ENCODE measurements around the gene LHFPL3. TPM values are rescaled to one million over a fixed set of nuclear protein-coding genes. Genes with fewer than 3 reads are reported as not detected.

LHFPL3 gene
- polyA plus RNA-seq, 1 experiment = not detected

DNA sequence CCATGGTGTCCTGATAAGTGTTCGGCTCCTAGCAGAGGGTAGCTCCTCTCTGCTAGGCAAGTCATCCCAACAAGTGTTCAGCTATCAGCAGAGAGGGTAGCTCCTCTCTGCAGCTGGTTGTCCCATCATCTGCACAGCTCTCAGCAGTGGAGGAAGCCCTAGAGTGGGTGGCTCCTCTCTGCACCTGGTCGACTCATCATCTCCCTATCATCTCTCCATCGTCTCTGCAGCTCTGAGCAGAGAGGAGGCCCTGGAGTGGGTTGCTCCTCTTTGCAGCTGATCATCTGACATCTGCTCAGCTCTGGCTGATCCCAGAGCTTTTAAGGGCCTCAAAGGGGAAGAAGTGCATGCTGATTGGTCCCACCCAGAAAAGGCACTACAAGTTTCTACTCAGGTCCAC is 485.7 kb downstream of the LHFPL3 start:
- Histone ChIP-seq H3K36me3 (ENCODE audit: control insufficient read depth, insufficient read depth, low read length) (no peaks in the 10 kb centered on the region), H3K27me3 (ENCODE audit: control insufficient read depth, insufficient read depth, low read length) (0 out of 2 replicates have a peak, but pooled peaks cover 1% of the 10 kb centered on the region), H3K4me3 (ENCODE audit: low read depth, low read length) (no peak overlapping the region)
- ChIA-PET POLR2A (no interaction called here), CTCF (no interaction called here)
- DNase-seq (ENCODE audit: low read depth) = no peak
- TF ChIP-seq, protein P1, sequence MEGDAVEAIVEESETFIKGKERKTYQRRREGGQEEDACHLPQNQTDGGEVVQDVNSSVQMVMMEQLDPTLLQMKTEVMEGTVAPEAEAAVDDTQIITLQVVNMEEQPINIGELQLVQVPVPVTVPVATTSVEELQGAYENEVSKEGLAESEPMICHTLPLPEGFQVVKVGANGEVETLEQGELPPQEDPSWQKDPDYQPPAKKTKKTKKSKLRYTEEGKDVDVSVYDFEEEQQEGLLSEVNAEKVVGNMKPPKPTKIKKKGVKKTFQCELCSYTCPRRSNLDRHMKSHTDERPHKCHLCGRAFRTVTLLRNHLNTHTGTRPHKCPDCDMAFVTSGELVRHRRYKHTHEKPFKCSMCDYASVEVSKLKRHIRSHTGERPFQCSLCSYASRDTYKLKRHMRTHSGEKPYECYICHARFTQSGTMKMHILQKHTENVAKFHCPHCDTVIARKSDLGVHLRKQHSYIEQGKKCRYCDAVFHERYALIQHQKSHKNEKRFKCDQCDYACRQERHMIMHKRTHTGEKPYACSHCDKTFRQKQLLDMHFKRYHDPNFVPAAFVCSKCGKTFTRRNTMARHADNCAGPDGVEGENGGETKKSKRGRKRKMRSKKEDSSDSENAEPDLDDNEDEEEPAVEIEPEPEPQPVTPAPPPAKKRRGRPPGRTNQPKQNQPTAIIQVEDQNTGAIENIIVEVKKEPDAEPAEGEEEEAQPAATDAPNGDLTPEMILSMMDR (IDR thresholded peaks at IDR 0.05; ENCODE audit: insufficient read depth, low read depth, low read length) = no peak

DNA sequence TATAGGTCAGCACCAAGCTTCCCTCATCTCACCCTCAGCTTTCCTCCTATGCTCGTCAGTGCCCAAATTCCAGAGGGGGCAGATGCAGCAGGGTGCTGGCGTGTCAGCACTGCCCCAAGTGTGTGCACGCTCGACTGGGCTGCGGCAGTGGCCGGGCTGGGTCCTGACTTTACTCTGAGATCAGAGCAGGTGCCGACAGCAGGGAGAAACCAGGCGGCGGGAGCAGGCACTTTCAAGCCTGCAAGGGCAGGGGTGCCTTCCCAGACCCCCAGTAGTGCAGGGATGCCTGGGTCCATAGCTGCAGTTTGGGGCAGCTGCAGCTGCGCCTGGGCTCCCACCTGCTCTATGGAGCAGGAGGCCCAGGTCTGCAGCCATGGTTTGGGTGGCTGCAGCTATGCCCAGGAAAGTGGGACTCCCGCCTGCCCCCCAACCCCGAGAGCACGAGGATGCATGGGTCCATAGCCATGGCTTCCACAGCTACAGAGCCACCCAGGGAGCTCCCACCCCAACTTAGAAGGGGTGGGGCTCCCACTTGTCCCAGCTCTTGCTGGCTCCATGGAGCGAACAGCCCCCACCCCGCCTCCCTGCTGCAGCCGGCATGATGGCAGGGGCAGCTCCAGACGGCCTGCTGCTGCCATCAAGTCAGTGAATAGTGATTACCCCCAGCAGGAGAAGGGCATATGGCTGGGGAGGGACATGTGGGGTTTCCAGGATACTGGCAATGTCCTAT is 486.4 kb downstream of the LHFPL3 start:
- DNase-seq (ENCODE audit: low read depth) = no peak
- ChIA-PET POLR2A (no interaction called here), CTCF (no interaction called here)
- Histone ChIP-seq H3K27me3 (ENCODE audit: control insufficient read depth, insufficient read depth, low read length) (0 out of 2 replicates have a peak, but pooled peaks cover 1% of the 10 kb centered on the region), H3K4me3 (ENCODE audit: low read depth, low read length) (no peak overlapping the region), H3K36me3 (ENCODE audit: control insufficient read depth, insufficient read depth, low read length) (no peaks in the 10 kb centered on the region)
- TF ChIP-seq, protein P1 (IDR thresholded peaks at IDR 0.05; ENCODE audit: insufficient read depth, low read depth, low read length) = no peak

DNA sequence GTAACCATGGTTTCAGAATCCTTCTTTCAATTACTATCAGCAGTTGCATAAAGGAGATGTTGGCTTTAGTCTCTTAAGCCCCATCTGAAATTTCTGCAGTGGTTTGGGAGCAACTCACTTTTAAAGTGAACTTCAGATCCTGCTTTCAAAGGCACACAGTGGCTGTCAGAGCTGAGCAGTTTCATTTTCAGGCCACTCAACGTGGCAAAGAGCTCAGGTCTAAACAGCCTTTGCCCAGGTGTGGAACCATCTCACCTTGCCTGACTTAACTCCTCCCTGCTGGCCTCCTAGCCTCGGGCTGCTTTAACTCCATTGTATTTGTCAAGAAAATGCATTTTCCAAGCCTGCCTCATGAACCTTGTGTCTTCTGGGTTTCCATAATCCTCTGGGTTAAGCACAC is 488.1 kb downstream of the LHFPL3 start:
- POLR2A ChIA-PET = no interaction called here
- Histone ChIP-seq H3K27me3 (ENCODE audit: control insufficient read depth, insufficient read depth, low read length) (0 out of 2 replicates have a peak, but pooled peaks cover 1% of the 10 kb centered on the region), H3K4me3 (ENCODE audit: low read depth, low read length) (no peak overlapping the region), H3K36me3 (ENCODE audit: control insufficient read depth, insufficient read depth, low read length) (no peaks in the 10 kb centered on the region)
- DNase-seq (ENCODE audit: low read depth) = no peak
- CTCF ChIA-PET = no interaction called here
- TF ChIP-seq, protein P1 (IDR thresholded peaks at IDR 0.05; ENCODE audit: insufficient read depth, low read depth, low read length) = no peak

- Histone ChIP-seq H3K27me3 (ENCODE audit: control insufficient read depth, insufficient read depth, low read length) (0 out of 2 replicates have a peak, but pooled peaks cover 1% of the 10 kb centered on the region), H3K4me3 (ENCODE audit: low read depth, low read length) (no peak overlapping the region), H3K36me3 (ENCODE audit: control insufficient read depth, insufficient read depth, low read length) (no peaks in the 10 kb centered on the region)
- no peak for DNase-seq (ENCODE audit: low read depth)
- POLR2A ChIA-PET = no interaction called here
- CTCF ChIA-PET = no interaction called here
- TF ChIP-seq, protein P1 (IDR thresholded peaks at IDR 0.05; ENCODE audit: insufficient read depth, low read depth, low read length) = no peak
Observed at GRCh38 chr7:104818961-104819880, 490.8 kb downstream of the LHFPL3 start.
